ENCODE data around the gene C10orf90. TPM values are rescaled to one million over a fixed set of nuclear protein-coding genes. Genes with fewer than 3 reads are reported as not detected.

Gene C10orf90
- total RNA-seq, 1 experiment from 2014 or later, result 0.67 TPM

GRCh38 chr10:126469692-126470091, 200.8 kb downstream of the C10orf90 start:
- POLR2A ChIA-PET, result interaction anchor here (0.6 kb wide), 1 partner anchor 62 kb away, joined by 3 read pairs; no protein-coding TSS in a partner anchor
- no peak for ATAC-seq
- intact Hi-C loops (cut with micrococcal nuclease; ENCODE audit: unreplicated experiment), result no loop called here
- Histone ChIP-seq H3K4me1 (ENCODE audit: control insufficient read depth, insufficient read depth, low read length) (no peaks in the 10 kb centered on the region), H3K36me3 (ENCODE audit: control insufficient read depth, insufficient read depth, low read length) (no peaks in the 10 kb centered on the region), H3K27me3 (ENCODE audit: control insufficient read depth, insufficient read depth, low read length) (no peaks in the 10 kb centered on the region), H3K27ac (ENCODE audit: low read length) (no peak overlapping the region), H3K4me3 (ENCODE audit: low read depth in 2 of 2, low read length in 2 of 2) (no peak overlapping the region), H3K9me3 (ENCODE audit: control insufficient read depth, insufficient read depth, low read depth, low read length) (peaks cover 4% of the 10 kb centered on the region; the same call in 1 of the 2 replicates)
- in situ Hi-C loops (cut with HindIII; ENCODE audit: low pct_unique_long_range_greater_than_20kb, low sequenced_read_pairs), result no loop called here
- no TSS peak for BruUV-seq (replicated peaks)
- no peak for TF ChIP-seq POLR2AphosphoS5 (IDR thresholded peaks at IDR 0.05; ENCODE audit: low read depth, low read length)
- TF ChIP-seq REST (IDR thresholded peaks at IDR 0.05; ENCODE audit: insufficient read depth in 1 of 2, low read depth in 2 of 2, low read length in 1 of 2), result no peak
- no peak for TF ChIP-seq TCF7L2 (IDR thresholded peaks at IDR 0.05; ENCODE audit: low read depth, low read length)
- no peak for TF ChIP-seq CTCF (IDR thresholded peaks at IDR 0.05)
- CTCF ChIA-PET, result no interaction called here
- DNase-seq (ENCODE audit: low read depth, low spot score), result no peak

DNA sequence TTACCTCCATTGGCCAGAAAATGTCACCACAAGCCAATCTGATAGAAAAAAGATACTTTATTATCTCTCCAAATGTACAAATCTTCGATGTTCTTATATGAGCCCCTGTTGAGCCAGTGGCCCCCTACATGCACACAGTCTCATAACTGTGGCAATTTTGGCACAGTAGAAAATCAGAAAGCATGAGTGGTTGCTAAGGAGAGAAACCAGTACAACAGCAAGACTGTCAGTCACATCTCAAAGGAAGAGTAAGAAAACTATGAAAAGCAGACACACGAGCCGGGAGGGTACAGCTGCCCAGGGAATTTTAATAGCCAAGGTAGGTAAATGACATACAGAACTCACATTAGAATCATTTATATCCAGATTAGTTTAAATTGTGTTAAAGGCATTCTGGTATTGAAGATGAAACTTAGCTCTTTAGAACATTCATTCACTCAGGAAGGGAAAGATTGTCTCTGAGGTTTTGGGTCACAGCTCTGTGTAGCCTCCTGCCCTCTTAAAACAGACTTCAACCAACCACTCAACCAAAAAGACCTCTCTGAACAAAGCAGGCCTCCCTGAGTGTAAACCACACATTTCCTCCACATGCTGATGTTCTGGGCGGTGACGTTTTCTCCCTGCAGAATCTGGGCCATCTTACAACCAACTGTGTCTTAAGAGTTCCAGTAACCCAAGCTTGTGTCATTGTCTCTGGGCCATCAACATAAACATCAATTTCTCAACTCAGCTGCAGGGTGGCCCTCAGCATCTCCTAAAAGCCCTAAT, 201.4 kb downstream of the C10orf90 start:
- Histone ChIP-seq H3K27ac (ENCODE audit: low read length) (no peak overlapping the region), H3K36me3 (ENCODE audit: control insufficient read depth, insufficient read depth, low read length) (no peaks in the 10 kb centered on the region), H3K4me1 (ENCODE audit: control insufficient read depth, insufficient read depth, low read length) (no peaks in the 10 kb centered on the region), H3K4me3 (ENCODE audit: low read depth in 2 of 2, low read length in 2 of 2) (no peak overlapping the region), H3K27me3 (ENCODE audit: control insufficient read depth, insufficient read depth, low read length) (no peaks in the 10 kb centered on the region), H3K9me3 (ENCODE audit: control insufficient read depth, insufficient read depth, low read depth, low read length) (peaks cover 4% of the 10 kb centered on the region; the same call in 1 of the 2 replicates)
- no TSS peak for BruUV-seq (replicated peaks)
- intact Hi-C loops (cut with micrococcal nuclease; ENCODE audit: unreplicated experiment), result no loop called here
- in situ Hi-C loops (cut with HindIII; ENCODE audit: low pct_unique_long_range_greater_than_20kb, low sequenced_read_pairs), result no loop called here
- no peak for TF ChIP-seq SIN3A (IDR thresholded peaks at IDR 0.05; ENCODE audit: borderline replicate concordance, insufficient read depth, low read depth, low read length)
- no peak for TF ChIP-seq POLR2AphosphoS5 (IDR thresholded peaks at IDR 0.05; ENCODE audit: low read depth, low read length)
- TF ChIP-seq TCF7L2 (IDR thresholded peaks at IDR 0.05; ENCODE audit: low read depth, low read length), result no peak
- no peak for TF ChIP-seq CTCF (IDR thresholded peaks at IDR 0.05)
- TF ChIP-seq REST (IDR thresholded peaks at IDR 0.05; ENCODE audit: insufficient read depth in 1 of 2, low read depth in 2 of 2, low read length in 1 of 2), result no peak
- CTCF ChIA-PET, result no interaction called here
- DNase-seq (ENCODE audit: low read depth, low spot score) (no peak), ATAC-seq (no peak)
- POLR2A ChIA-PET, result interaction anchor here (0.6 kb wide), 1 partner anchor 63 kb away, joined by 3 read pairs; no protein-coding TSS in a partner anchor
